HepG2 (cell line): ENCODE results near the gene AKR1E2. TPM values are rescaled to one million over a fixed set of nuclear protein-coding genes. Genes with fewer than 3 reads are reported as not detected.

ENCODE experiments used
- CEBPB ChIP-seq: IDR thresholded peaks from 2 replicates; pipeline ENCODE4 v1.6.1; 2011; ENCODE audit warnings: low read depth, low read length, improper control_type of control experiment, borderline replicate concordance
- DR1 ChIP-seq: sonication (generic); formaldehyde crosslinking; IDR thresholded peaks from 2 replicates; pipeline ENCODE4 v1.8.0; 2021; ENCODE audit warnings: mild to moderate bottlenecking, missing genetic modification reagents, inconsistent platforms
- EHMT2 ChIP-seq: fragments of 200-600 bp; sonication (generic); IDR thresholded peaks from 2 replicates; pipeline ENCODE4 v1.7.0; 2017; ENCODE audit warnings: antibody characterized with exemption, low read depth, low read length, borderline replicate concordance
- EP300 ChIP-seq, 3 experiments: sonication (generic) in 1 of 3; formaldehyde crosslinking in 1 of 3; IDR thresholded peaks; 2 replicates each; pipeline versions ENCODE4 v1.5.1 to v1.6.1; 2011 to 2020; ENCODE audit warnings: low read depth in 2 of 3, low read length in 2 of 3, borderline replicate concordance in 1 of 3, improper control_type of control experiment in 1 of 3, mild to moderate bottlenecking in 1 of 3, missing genetic modification reagents in 1 of 3, moderate library complexity in 1 of 3
- HMG20B ChIP-seq: conservative IDR thresholded peaks from 2 replicates; pipeline ENCODE4 v1.6.1; 2016; ENCODE audit warnings: missing genetic modification reagents, missing compliant biosample characterization
- MYPOP ChIP-seq: sonication (generic); formaldehyde crosslinking; IDR thresholded peaks from 2 replicates; pipeline ENCODE4 v1.8.1; 2023; ENCODE audit warnings: mild to moderate bottlenecking, moderate library complexity, missing genetic modification reagents
- PRDM10 ChIP-seq: sonication (generic); formaldehyde crosslinking; IDR thresholded peaks from 2 replicates; pipeline ENCODE4 v1.4.0; 2020; ENCODE audit warnings: low read depth, missing genetic modification reagents
- SOX6 ChIP-seq, 2 experiments: fragments of 450-650 bp in 1 of 2; sonication (generic) in 1 of 2; formaldehyde crosslinking in 1 of 2; IDR thresholded peaks; 2 replicates each; pipeline versions ENCODE4 v1.4.0 to v1.6.1; 2017 to 2020; ENCODE audit warnings: antibody characterized with exemption in 1 of 2, mild to moderate bottlenecking in 1 of 2, missing genetic modification reagents in 1 of 2
- SPEN ChIP-seq: sonication (generic); formaldehyde crosslinking; IDR thresholded peaks from 2 replicates; pipeline ENCODE4 v1.5.1; 2020; ENCODE audit warnings: low read depth, mild to moderate bottlenecking, missing genetic modification reagents
- TEAD3 ChIP-seq: optimal IDR thresholded peaks from 2 replicates; pipeline ENCODE3; 2016; ENCODE audit warnings: borderline replicate concordance
- ZNF138 ChIP-seq: sonication (generic); formaldehyde crosslinking; IDR thresholded peaks from 2 replicates; pipeline ENCODE4 v1.5.0; 2020; ENCODE audit warnings: mild to moderate bottlenecking, low read depth, missing genetic modification reagents
- ZNF230 ChIP-seq: sonication (generic); formaldehyde crosslinking; IDR thresholded peaks from 2 replicates; pipeline ENCODE4 v1.4.0; 2020; ENCODE audit warnings: mild to moderate bottlenecking, missing genetic modification reagents
- ZNF24 ChIP-seq: fragments of 450-650 bp; IDR thresholded peaks from 2 replicates; pipeline ENCODE4 v1.6.1; 2017; ENCODE audit warnings: antibody characterized with exemption, mild to moderate bottlenecking
- ZNF678 ChIP-seq: sonication (generic); formaldehyde crosslinking; IDR thresholded peaks from 2 replicates; pipeline ENCODE4 v1.4.0; 2020; ENCODE audit warnings: mild to moderate bottlenecking, missing genetic modification reagents
- ZNF746 ChIP-seq: sonication (generic); formaldehyde crosslinking; IDR thresholded peaks from 2 replicates; pipeline ENCODE4 v1.8.0; 2022; ENCODE audit warnings: mild to moderate bottlenecking, missing genetic modification reagents
- ZNF792 ChIP-seq: IDR thresholded peaks from 2 replicates; pipeline ENCODE4 v1.6.1; 2016
- ZNF850 ChIP-seq: sonication (generic); formaldehyde crosslinking; conservative IDR thresholded peaks from 2 replicates; pipeline ENCODE4 v1.9.0; 2021; ENCODE audit warnings: mild to moderate bottlenecking, missing genetic modification reagents
- polyA plus RNA-seq, 8 experiments: library from polyadenylated mRNA; depleted of rRNA in 3 of 8; stranded (reverse) in 7 of 8; unstranded in 1 of 8; fragments of >200 nt; fragmentation: Illumina TruSeq in 4 of 8; extraction: Trizol in 4 of 8; gene quantifications; 2 replicates each; pipeline versions ENCODE4 v1.2.1 to v1.2.3, GENCODE V29; 2011 to 2016; ENCODE audit warnings: low read depth in 4 of 8, missing spikeins in 1 of 8, mixed read lengths in 1 of 8; ENCODE audit not compliant: insufficient read depth in 1 of 8
- total RNA-seq, 5 experiments: library from RNA; depleted of rRNA; stranded (reverse); fragments of >200 nt; fragmentation: Illumina TruSeq; extraction: Trizol; gene quantifications; 2 replicates each; pipeline ENCODE4 v1.2.3, GENCODE V29; 2016; ENCODE audit warnings: low read depth in 1 of 5
- TF ChIP-seq, protein P1 (sequence below): sonication (generic); IDR thresholded peaks from 2 replicates; pipeline ENCODE4 v1.6.1; 2016; ENCODE audit warnings: low read depth, borderline replicate concordance

Gene AKR1E2
- total and polyA plus RNA-seq, 2 of the 13 experiments (the other 11 are each of a cell fraction or from before 2014, with no cell fraction given): not detected

GRCh38 chr10:4849555-4850242 is 23.7 kb downstream of the AKR1E2 start (continued):
- TF ChIP-seq PRDM10 (CRISPR knock-in tag) (0 out of 2 replicates have a peak, but pooled peaks have one; percentile 23), ZNF850 (CRISPR knock-in tag) (0 out of 2 replicates have a peak, but pooled peaks have one; percentile 52), ZNF746 (CRISPR knock-in tag) (no peak), ZNF678 (no peak), HMG20B (CRISPR knock-in tag) (peak; percentile 78), SOX6 (IDR thresholded peaks at IDR 0.05) (no peak), SOX6 (CRISPR knock-in tag; IDR thresholded peaks at IDR 0.05) (peak; percentile 85), ZNF24 (peak; percentile 67; the same call in 1 of the 2 replicates), EP300 (IDR thresholded peaks at IDR 0.05; ENCODE audit: low read depth in 2 of 2, low read length in 2 of 2) (peak in 1 of 2 experiments; percentile 35; a peak in 2 of 4 replicates), EP300 (CRISPR knock-in tag; IDR thresholded peaks at IDR 0.05; ENCODE audit: borderline replicate concordance) (peak; percentile 56; the same call in 1 of the 2 replicates), ZNF138 (CRISPR knock-in tag) (no peak), EHMT2 (no peak; the same call in 1 of the 2 replicates), TEAD3 (CRISPR knock-in tag) (peak; percentile 50), ZNF230 (CRISPR knock-in tag) (no peak; the same call in 1 of the 2 replicates), DR1 (CRISPR knock-in tag) (no peak), SPEN (CRISPR knock-in tag) (no peak), ZNF792 (0 out of 2 replicates have a peak, but pooled peaks have one; percentile 76), MYPOP (CRISPR knock-in tag) (peak; percentile 72; the same call in 1 of the 2 replicates), CEBPB (peak; percentile 24; the same call in 1 of the 2 replicates)
- TF ChIP-seq, protein P1, sequence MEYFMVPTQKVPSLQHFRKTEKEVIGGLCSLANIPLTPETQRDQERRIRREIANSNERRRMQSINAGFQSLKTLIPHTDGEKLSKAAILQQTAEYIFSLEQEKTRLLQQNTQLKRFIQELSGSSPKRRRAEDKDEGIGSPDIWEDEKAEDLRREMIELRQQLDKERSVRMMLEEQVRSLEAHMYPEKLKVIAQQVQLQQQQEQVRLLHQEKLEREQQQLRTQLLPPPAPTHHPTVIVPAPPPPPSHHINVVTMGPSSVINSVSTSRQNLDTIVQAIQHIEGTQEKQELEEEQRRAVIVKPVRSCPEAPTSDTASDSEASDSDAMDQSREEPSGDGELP: no peak
